ENCODE measurements around the gene PRG3. TPM values are rescaled to one million over a fixed set of nuclear protein-coding genes. Genes with fewer than 3 reads are reported as not detected.
"Not testable (repeated sequence)": the region's sequence is repeated elsewhere in the genome, so short reads cannot be mapped to it uniquely, and the experiment has no call there.

Gene PRG3
- total RNA-seq, 1 donor from 2014 or later = not detected

- Histone ChIP-seq H3K4me3 (no peak overlapping the region), H3K27ac (no peak overlapping the region), H3K27me3 (no peaks in the 10 kb centered on the region), H3K9me3 (no peaks in the 10 kb centered on the region), H3K4me1 (peaks cover 0 to 3% of the 10 kb centered on the region in 2 donors), H3K36me3 (peaks cover 45 to 65% of the 10 kb centered on the region in 2 donors)
- TF ChIP-seq CTCF (IDR thresholded peaks at IDR 0.05) = no peak
- no peak for DNase-seq (ENCODE audit: low spot score in 2 of 2)
- intact Hi-C loops (cut with DNase I) = no loop called here
These were observed 27.1 kb upstream of the PRG3 start for GRCh38 chr11:57407941-57408475.

GRCh38 chr11:57407010-57407920, 26.3 kb upstream of the PRG3 start:
- Histone ChIP-seq H3K27me3 (no peaks in the 10 kb centered on the region), H3K36me3 (peaks cover 42 to 58% of the 10 kb centered on the region in 2 donors), H3K4me1 (peaks cover 0 to 3% of the 10 kb centered on the region in 2 donors), H3K27ac (peak overlapping the region in 1 of 2 donors; percentile 11), H3K4me3 (no peak overlapping the region), H3K9me3 (no peaks in the 10 kb centered on the region)
- no peak for DNase-seq (ENCODE audit: low spot score in 2 of 2)
- intact Hi-C loops (cut with DNase I) = no loop called here
- no peak for TF ChIP-seq CTCF (IDR thresholded peaks at IDR 0.05)

GRCh38 chr11:57406337-57406904, 25.5 kb upstream of the PRG3 start:
- TF ChIP-seq CTCF (IDR thresholded peaks at IDR 0.05) = no peak
- DNase-seq (ENCODE audit: low spot score in 2 of 2) = no peak
- Histone ChIP-seq H3K27me3 (no peaks in the 10 kb centered on the region), H3K36me3 (peaks cover 37 to 50% of the 10 kb centered on the region in 2 donors), H3K27ac (peak overlapping the region in 1 of 2 donors; percentile 11), H3K4me1 (peaks cover 0 to 3% of the 10 kb centered on the region in 2 donors), H3K9me3 (no peaks in the 10 kb centered on the region), H3K4me3 (no peak overlapping the region)
- intact Hi-C loops (cut with DNase I) = no loop called here

- intact Hi-C loops (cut with DNase I) = no loop called here
- Histone ChIP-seq H3K36me3 (peaks cover 32 to 40% of the 10 kb centered on the region in 2 donors), H3K27me3 (no peaks in the 10 kb centered on the region), H3K4me3 (no peak overlapping the region), H3K27ac (no peak overlapping the region), H3K9me3 (no peaks in the 10 kb centered on the region), H3K4me1 (peaks cover 0 to 3% of the 10 kb centered on the region in 2 donors)
- DNase-seq (ENCODE audit: low spot score in 2 of 2) = no peak
- no peak for TF ChIP-seq CTCF (IDR thresholded peaks at IDR 0.05)
These were observed 24.4 kb upstream of the PRG3 start for GRCh38 chr11:57405271-57405860.

- intact Hi-C loops (cut with DNase I) = no loop called here
- peaks cover 0 to 3% of the 10 kb centered on the region in 2 donors for H3K4me1 ChIP-seq
- TF ChIP-seq CTCF (IDR thresholded peaks at IDR 0.05) = no peak
- H3K9me3 ChIP-seq = no peaks in the 10 kb centered on the region
- H3K4me3 ChIP-seq = no peak overlapping the region
- H3K36me3 ChIP-seq = peaks cover 17 to 26% of the 10 kb centered on the region in 2 donors
- no peaks in the 10 kb centered on the region for H3K27me3 ChIP-seq
- H3K27ac ChIP-seq = no peak overlapping the region
- no peak for DNase-seq (ENCODE audit: low spot score in 2 of 2)
These were observed 22.8 kb upstream of the PRG3 start for GRCh38 chr11:57403802-57404147.

- H3K4me3 ChIP-seq; DNase-seq (ENCODE audit: low spot score in 2 of 2); H3K27me3 ChIP-seq; H3K4me1 ChIP-seq; H3K27ac ChIP-seq; H3K9me3 ChIP-seq; intact Hi-C loops (cut with DNase I): not testable (repeated sequence)
- peaks cover 12 to 20% of the 10 kb centered on the region in 2 donors for H3K36me3 ChIP-seq
These were observed 22.3 kb upstream of the PRG3 start for GRCh38 chr11:57403003-57403801.
